Common myeloid progenitor, CD34-positive (primary cell): ENCODE data around the gene OOSP4B.

Source experiments
- CTCF ChIA-PET: fragments of 350-600 bp; sonication (Branson Sonifier 250); formaldehyde crosslinking; loops from one replicate; lab custom pipeline; 2021; ENCODE audit warnings: antibody characterized with exemption; lab: Charles Lee
- POLR2A ChIA-PET: fragments of 350-600 bp; sonication (Branson Sonifier 250); formaldehyde crosslinking; loops from one replicate; lab custom pipeline; 2021; ENCODE audit warnings: antibody characterized with exemption; lab: Charles Lee
- DNase-seq, 3 donors: peaks; one replicate each; pipeline versions ENCODE4 v3.0.0 to v3.0.0-alpha.2; 2013
- H3K27ac ChIP-seq, 2 experiments: 1 replicate in 1 of 2; 2 replicates in 1 of 2; pipeline ENCODE4 v1.7.0; 2013; ENCODE audit warnings: inconsistent platforms in 2 of 2, low read length in 2 of 2, mild to moderate bottlenecking in 2 of 2, low read depth in 1 of 2, moderate library complexity in 1 of 2; ENCODE audit not compliant: severe bottlenecking in 2 of 2, insufficient read depth in 1 of 2, poor library complexity in 1 of 2
- H3K27me3 ChIP-seq, 5 experiments: replicated peaks in 2 of 5; 1 replicate in 3 of 5; 2 replicates in 2 of 5; pipeline versions ENCODE4 v1.6.1 to v1.7.0; 2013; ENCODE audit warnings: low read length in 4 of 5, mild to moderate bottlenecking in 2 of 5, moderate library complexity in 2 of 5, inconsistent platforms in 1 of 5; ENCODE audit not compliant: insufficient read depth in 5 of 5, control insufficient read depth in 4 of 5
- H3K36me3 ChIP-seq, 4 experiments: 1 replicate in 2 of 4; 2 replicates in 2 of 4; pipeline versions ENCODE4 v1.6.1 to v1.7.0; 2013; ENCODE audit warnings: low read length in 3 of 4, control low read depth in 1 of 4, mild to moderate bottlenecking in 1 of 4; ENCODE audit not compliant: control insufficient read depth in 4 of 4, insufficient read depth in 4 of 4
- H3K4me1 ChIP-seq, 4 experiments: 1 replicate in 3 of 4; 2 replicates in 1 of 4; pipeline versions ENCODE4 v1.6.1 to v1.7.1; 2013; ENCODE audit warnings: low read length in 3 of 4, mild to moderate bottlenecking in 3 of 4, control low read depth in 1 of 4, inconsistent platforms in 1 of 4, moderate library complexity in 1 of 4; ENCODE audit not compliant: control insufficient read depth in 4 of 4, insufficient read depth in 4 of 4; ENCODE audit errors: control extremely low read depth in 1 of 4
- H3K4me3 ChIP-seq, 7 experiments: 1 replicate in 4 of 7; 2 replicates in 3 of 7; pipeline versions ENCODE4 v1.5.1 to v1.7.0; 2013; ENCODE audit warnings: mild to moderate bottlenecking in 7 of 7, low read length in 6 of 7, moderate library complexity in 6 of 7, inconsistent platforms in 2 of 7, low read depth in 2 of 7, control low read depth in 1 of 7; ENCODE audit not compliant: insufficient read depth in 4 of 7, control insufficient read depth in 1 of 7; ENCODE audit errors: extremely low read depth in 1 of 7
- H3K9me3 ChIP-seq, 5 experiments: 1 replicate in 4 of 5; 2 replicates in 1 of 5; pipeline versions ENCODE4 v1.6.1 to v1.7.1; 2013; ENCODE audit warnings: low read length in 4 of 5, mild to moderate bottlenecking in 2 of 5, inconsistent platforms in 1 of 5, low read depth in 1 of 5, moderate library complexity in 1 of 5; ENCODE audit not compliant: control insufficient read depth in 4 of 5, insufficient read depth in 2 of 5; ENCODE audit errors: control extremely low read depth in 1 of 5
- WGBS: methylation state at CpG from one replicate; pipeline ENCODE4 v1.1.5; 2013; ENCODE audit not compliant: insufficient coverage; 5-methylcytosine and 5-hydroxymethylcytosine counted together

Gene OOSP4B

GRCh38 chr11:60077981-60078380 is 61.0 kb downstream of the OOSP4B start:
- ChIA-PET CTCF (no interaction called here), POLR2A (interaction anchor here (0.6 to 1.0 kb wide), 2 partner anchors 221 to 237 kb away, joined by 3 read pairs; no protein-coding TSS in a partner anchor)
- Histone ChIP-seq H3K27ac (no peak overlapping the region), H3K4me3 (no peak overlapping the region), H3K36me3 (no peaks in the 10 kb centered on the region), H3K4me1 (peaks cover 0 to 3% (median 0%) of the 10 kb centered on the region in 4 experiments), H3K27me3 (no peaks in the 10 kb centered on the region), H3K9me3 (peaks cover 0 to 6% (median 0%) of the 10 kb centered on the region in 5 experiments)
- peak in 1 of 3 donors; percentile 12 for DNase-seq
- WGBS, result 80% methylated on average over 1 of the region's 1 CpG

GRCh38 chr11:60078745-60079144 is 61.8 kb downstream of the OOSP4B start:
- Histone ChIP-seq H3K9me3 (peaks cover 0 to 6% (median 0%) of the 10 kb centered on the region in 5 experiments), H3K36me3 (no peaks in the 10 kb centered on the region), H3K4me3 (no peak overlapping the region), H3K27me3 (no peaks in the 10 kb centered on the region), H3K4me1 (peaks cover 0 to 3% (median 0%) of the 10 kb centered on the region in 4 experiments), H3K27ac (no peak overlapping the region)
- ChIA-PET CTCF (no interaction called here), POLR2A (interaction anchor here (1.0 kb wide), 1 partner anchor 222 kb away, joined by 3 read pairs; no protein-coding TSS in a partner anchor)
- 100% methylated on average over 2 of the region's 4 CpGs for WGBS
- DNase-seq, result peak in 2 of 3 donors; percentile 20 to 53

GRCh38 chr11:60080535-60080934 is 63.6 kb downstream of the OOSP4B start:
- no peak for DNase-seq
- H3K27ac ChIP-seq, result no peak overlapping the region
- H3K4me1 ChIP-seq, result no peaks in the 10 kb centered on the region
- ChIA-PET POLR2A (interaction anchor here (0.7 kb wide), 1 partner anchor 25 kb away, joined by 5 read pairs; no protein-coding TSS in a partner anchor), CTCF (no interaction called here)
- no peaks in the 10 kb centered on the region for H3K27me3 ChIP-seq
- no peaks in the 10 kb centered on the region for H3K36me3 ChIP-seq
- WGBS, result 89% methylated on average over 1 of the region's 3 CpGs
- peaks cover 0 to 8% (median 0%) of the 10 kb centered on the region in 5 experiments for H3K9me3 ChIP-seq
- no peak overlapping the region for H3K4me3 ChIP-seq
